SK-N-SH (cell line): Measurements from ENCODE around the gene DIP2A. TPM values are rescaled to one million over a fixed set of nuclear protein-coding genes. Genes with fewer than 3 reads are reported as not detected.

ENCODE experiments used
- CTCF ChIA-PET: fragments of 300-600, 350-600 bp; formaldehyde crosslinking; extraction: SDS; loops from one replicate; lab custom pipeline; 2021; lab: Yijun Ruan, JAX
- POLR2A ChIA-PET: fragments of 350-600 bp; sonication (Branson Sonifier 250); formaldehyde crosslinking; extraction: SDS; loops from one replicate; lab custom pipeline; 2020; ENCODE audit warnings: antibody characterized with exemption, inconsistent platforms; lab: Yijun Ruan, JAX
- DNase-seq: peaks from one replicate; pipeline ENCODE4 v3.0.0; 2012
- H2AFZ ChIP-seq: fragments of 200-600 bp; sonication (generic); 2 replicates; pipeline ENCODE4 v1.8.1; 2016; ENCODE audit warnings: antibody characterized with exemption, mild to moderate bottlenecking, low read depth
- H3F3A ChIP-seq: fragments of 200-600 bp; sonication (generic); replicated peaks from 2 replicates; pipeline ENCODE3; 2016; ENCODE audit warnings: antibody characterized with exemption, mild to moderate bottlenecking; ENCODE audit not compliant: insufficient read depth
- H3K27ac ChIP-seq, 2 experiments: fragments of 200-500 bp in 1 of 2; fragments of 200-600 bp in 1 of 2; sonication (Bioruptor generic) in 1 of 2; sonication (generic), shearing (Covaris generic) in 1 of 2; 2 replicates each; pipeline versions ENCODE4 v1.5.1 to v1.6.1; 2014 to 2016; ENCODE audit warnings: low read depth in 2 of 2, inconsistent platforms in 1 of 2, low read length in 1 of 2, mild to moderate bottlenecking in 1 of 2, mixed read lengths in 1 of 2
- H3K27me3 ChIP-seq: fragments of 200-600 bp; sonication (generic), shearing (Covaris generic); 2 replicates; pipeline ENCODE4 v1.6.1; 2016; ENCODE audit warnings: mixed run types; ENCODE audit not compliant: insufficient read depth
- H3K36me3 ChIP-seq, 2 experiments: fragments of 200-500 bp in 1 of 2; fragments of 200-600 bp in 1 of 2; sonication (Bioruptor generic) in 1 of 2; sonication (generic) in 1 of 2; replicated peaks in 1 of 2; 2 replicates each; pipeline versions ENCODE3 to v1.5.1; 2014 to 2016; ENCODE audit warnings: low read length in 1 of 2, mild to moderate bottlenecking in 1 of 2; ENCODE audit not compliant: insufficient read depth in 2 of 2, control insufficient read depth in 1 of 2
- H3K4me1 ChIP-seq, 2 experiments: fragments of 200-500 bp in 1 of 2; fragments of 200-600 bp in 1 of 2; sonication (Bioruptor generic) in 1 of 2; sonication (generic), shearing (Covaris generic) in 1 of 2; 2 replicates each; pipeline versions ENCODE4 v1.5.1 to v1.6.1; 2014 to 2016; ENCODE audit warnings: low read depth in 1 of 2, low read length in 1 of 2, mixed run types in 1 of 2; ENCODE audit not compliant: insufficient read depth in 2 of 2, control insufficient read depth in 1 of 2
- H3K4me2 ChIP-seq: fragments of 200-600 bp; sonication (generic), shearing (Covaris generic); 2 replicates; pipeline ENCODE4 v1.6.1; 2017; ENCODE audit warnings: mixed run types
- H3K4me3 ChIP-seq, 2 experiments: fragments of 200-500 bp in 1 of 2; fragments of 200-600 bp in 1 of 2; sonication (Bioruptor generic) in 1 of 2; sonication (generic), shearing (Covaris generic) in 1 of 2; 2 replicates each; pipeline versions ENCODE4 v1.5.1 to v1.8.1; 2014 to 2016; ENCODE audit warnings: low read depth in 2 of 2, inconsistent platforms in 1 of 2, low read length in 1 of 2, mild to moderate bottlenecking in 1 of 2, mixed read lengths in 1 of 2, moderate library complexity in 1 of 2
- H3K79me2 ChIP-seq: fragments of 200-600 bp; sonication (generic); 2 replicates; pipeline ENCODE4 v1.8.1; 2017; ENCODE audit warnings: mild to moderate bottlenecking; ENCODE audit not compliant: insufficient read depth
- H3K9ac ChIP-seq: fragments of 200-600 bp; sonication (generic); 2 replicates; pipeline ENCODE4 v1.6.1; 2017; ENCODE audit warnings: mixed run types
- H3K9me2 ChIP-seq: fragments of 200-600 bp; sonication (generic); 2 replicates; pipeline ENCODE4 v1.6.1; 2017; ENCODE audit warnings: mixed run types
- H3K9me3 ChIP-seq: fragments of 200-600 bp; sonication (generic); 2 replicates; pipeline ENCODE4 v1.6.1; 2017; ENCODE audit warnings: mixed run types, mild to moderate bottlenecking, moderate library complexity
- H4K20me1 ChIP-seq: fragments of 200-600 bp; sonication (generic); 2 replicates; pipeline ENCODE4 v1.6.1; 2017; ENCODE audit warnings: mild to moderate bottlenecking, mixed run types; ENCODE audit not compliant: insufficient read depth
- EP300 ChIP-seq, 2 experiments: IDR thresholded peaks; 2 replicates each; pipeline versions ENCODE4 v1.4.0 to v1.6.1; 2012; ENCODE audit warnings: borderline replicate concordance in 1 of 2, low read depth in 1 of 2, low read length in 1 of 2
- GATA2 ChIP-seq: sonication (generic); formaldehyde crosslinking; IDR thresholded peaks from 2 replicates; pipeline ENCODE4 v1.5.0; 2020; ENCODE audit warnings: mild to moderate bottlenecking, missing genetic modification reagents
- MEF2A ChIP-seq: IDR thresholded peaks from 2 replicates; pipeline ENCODE4 v1.4.0; 2012; ENCODE audit warnings: low read depth, borderline replicate concordance
- NFIC ChIP-seq: IDR thresholded peaks from 2 replicates; pipeline ENCODE4 v1.4.0; 2012; ENCODE audit warnings: borderline replicate concordance
- PBX3 ChIP-seq: IDR thresholded peaks from 2 replicates; pipeline ENCODE4; 2012
- POLR2AphosphoS5 ChIP-seq: IDR thresholded peaks from 2 replicates; pipeline ENCODE4 v1.6.1; 2012; ENCODE audit warnings: low read depth, low read length
- RXRA ChIP-seq: IDR thresholded peaks from 2 replicates; pipeline ENCODE4 v1.4.0; 2012; ENCODE audit warnings: low read depth, mild to moderate bottlenecking, borderline replicate concordance
- SIN3A ChIP-seq: IDR thresholded peaks from 2 replicates; pipeline ENCODE4 v1.6.1; 2012; ENCODE audit warnings: low read depth, mild to moderate bottlenecking, low read length, moderate library complexity, borderline replicate concordance
- SMC3 ChIP-seq: IDR thresholded peaks from 2 replicates; pipeline ENCODE4 v1.6.1; 2012; ENCODE audit warnings: low read depth, low read length, improper control_type of control experiment
- TAF1 ChIP-seq: IDR thresholded peaks from 2 replicates; pipeline ENCODE4 v1.6.1; 2012; ENCODE audit warnings: low read depth, mild to moderate bottlenecking, low read length, moderate library complexity, borderline replicate concordance
- TEAD4 ChIP-seq: IDR thresholded peaks from 2 replicates; pipeline ENCODE4 v1.4.0; 2012; ENCODE audit warnings: mild to moderate bottlenecking, borderline replicate concordance; ENCODE audit not compliant: insufficient read depth
- WGBS: methylation state at CpG from one replicate; pipeline ENCODE4 v1.1.6; 2017; ENCODE audit warnings: low lambda C conversion rate; 5-methylcytosine and 5-hydroxymethylcytosine counted together
- polyA plus RNA-seq, 3 experiments: library from polyadenylated mRNA; depleted of rRNA; stranded (reverse); fragments of >200 nt; gene quantifications; 2 replicates each; pipeline ENCODE4 v1.2.3, GENCODE V29; 2012

Gene DIP2A
- polyA plus RNA-seq, 1 of the 3 experiments (the other 2 are of a cell fraction), result 26.9 TPM

GRCh38 chr21:46604975-46605766, 146.5 kb downstream of the DIP2A start, which contains the start of gene S100B:
Gene S100B, minus strand, starts transcription at chr21:46605082. Its CDS starts 2,667 bp downstream, at chr21:46602415.
- 0 out of 2 replicates have a peak within 1 kb of the TSS, but pooled peaks have one; percentile 33 for H2AFZ ChIP-seq
- no peaks in the 10 kb centered on the region for H4K20me1 ChIP-seq
- H3K9me2 ChIP-seq, result no peaks in the 10 kb centered on the region
- H3K4me2 ChIP-seq, result no peak within 1 kb of the TSS
- H3K4me1 ChIP-seq, result peaks cover 5 to 19% of the 10 kb centered on the region in 2 experiments; a peak in 2 of 4 replicates
- DNase-seq, result peak; percentile 86
- ChIA-PET POLR2A (interaction anchor here (1.1 kb wide), 1 partner anchor 16 kb away, joined by 4 read pairs; no protein-coding TSS in a partner anchor), CTCF (interaction anchor here (0.8 to 1.6 kb wide), 2 partner anchors 10 to 34 kb away, joined by 3 read pairs; no protein-coding TSS in a partner anchor)
- TF ChIP-seq MEF2A (no peak), POLR2AphosphoS5 (no peak), TEAD4 (no peak), PBX3 (no peak), EP300 (IDR thresholded peaks at IDR 0.05; ENCODE audit: borderline replicate concordance in 1 of 2, low read depth in 1 of 2, low read length in 1 of 2) (no peak), NFIC (no peak), SIN3A (no peak), SMC3 (no peak), RXRA (no peak), GATA2 (CRISPR knock-in tag) (no peak)
- H3K27me3 ChIP-seq, result no peaks in the 10 kb centered on the region
- H3K36me3 ChIP-seq, result no peaks in the 10 kb centered on the region
- no peaks in the 10 kb centered on the region for H3K79me2 ChIP-seq
- H3K27ac ChIP-seq, result no peak within 1 kb of the TSS; a peak in 1 of 4 replicates
- no peak within 1 kb of the TSS for H3K4me3 ChIP-seq
- H3K9me3 ChIP-seq, result no peaks in the 10 kb centered on the region
- no peaks in the 10 kb centered on the region for H3F3A ChIP-seq
- no peak within 1 kb of the TSS for H3K9ac ChIP-seq
- WGBS, result 51% methylated on average over 10 of the region's 15 CpGs

- ChIA-PET CTCF (interaction anchor here (1.6 kb wide), 1 partner anchor 9 kb away, joined by 3 read pairs; no protein-coding TSS in a partner anchor), POLR2A (no interaction called here)
- Histone ChIP-seq H3K4me2 (no peak overlapping the region), H2AFZ (no peak overlapping the region), H4K20me1 (no peaks in the 10 kb centered on the region), H3F3A (no peaks in the 10 kb centered on the region), H3K4me3 (no peak overlapping the region), H3K9me3 (no peaks in the 10 kb centered on the region), H3K4me1 (peaks cover 5 to 19% of the 10 kb centered on the region in 2 experiments; a peak in 2 of 4 replicates)
- TF ChIP-seq TAF1 (no peak), EP300 (IDR thresholded peaks at IDR 0.05; ENCODE audit: borderline replicate concordance in 1 of 2, low read depth in 1 of 2, low read length in 1 of 2) (no peak)
- TF ChIP-seq, all 33 proteins: peak for 0
- no peak for DNase-seq
- no peaks in the 10 kb centered on the region for H3K36me3 ChIP-seq
- H3K9me2 ChIP-seq, result no peaks in the 10 kb centered on the region
- H3K9ac ChIP-seq, result no peak overlapping the region
- no peak overlapping the region for H3K27ac ChIP-seq
- H3K79me2 ChIP-seq, result no peaks in the 10 kb centered on the region
- WGBS, result 84% methylated on average over 11 of the region's 14 CpGs
- H3K27me3 ChIP-seq, result no peaks in the 10 kb centered on the region
Observed at GRCh38 chr21:46605767-46606426, 147.2 kb downstream of the DIP2A start.
